Ectodermal cell (in vitro differentiated cells): ENCODE results near the gene LCP2.

ENCODE experiments used
- H3K27ac ChIP-seq: 2 replicates; pipeline ENCODE4 v1.7.0; 2013; ENCODE audit warnings: mild to moderate bottlenecking, low read depth, low read length; ENCODE audit not compliant: insufficient read depth, poor library complexity, severe bottlenecking
- H3K27me3 ChIP-seq: 2 replicates; pipeline ENCODE4 v1.7.0; 2013; ENCODE audit warnings: mild to moderate bottlenecking, low read length; ENCODE audit not compliant: insufficient read depth, control insufficient read depth, poor library complexity, severe bottlenecking
- H3K36me3 ChIP-seq: one replicate; pipeline ENCODE4 v1.7.0; 2013; ENCODE audit warnings: low read length; ENCODE audit not compliant: control insufficient read depth, insufficient read depth
- H3K4me1 ChIP-seq: one replicate; pipeline ENCODE4 v1.7.0; 2013; ENCODE audit warnings: low read length; ENCODE audit not compliant: control insufficient read depth, insufficient read depth
- H3K4me3 ChIP-seq: 2 replicates; pipeline ENCODE4 v1.7.0; 2013; ENCODE audit warnings: low read depth, low read length, control low read depth; ENCODE audit not compliant: insufficient read depth
- H3K9me3 ChIP-seq: 2 replicates; pipeline ENCODE4 v1.7.0; 2013; ENCODE audit warnings: mild to moderate bottlenecking, low read length, moderate library complexity; ENCODE audit not compliant: control insufficient read depth
- WGBS, 2 experiments: methylation state at CpG; one replicate each; pipeline ENCODE4 v1.1.7; 2013; ENCODE audit warnings: missing lambda C conversion rate in 2 of 2; 5-methylcytosine and 5-hydroxymethylcytosine counted together

LCP2 gene

DNA sequence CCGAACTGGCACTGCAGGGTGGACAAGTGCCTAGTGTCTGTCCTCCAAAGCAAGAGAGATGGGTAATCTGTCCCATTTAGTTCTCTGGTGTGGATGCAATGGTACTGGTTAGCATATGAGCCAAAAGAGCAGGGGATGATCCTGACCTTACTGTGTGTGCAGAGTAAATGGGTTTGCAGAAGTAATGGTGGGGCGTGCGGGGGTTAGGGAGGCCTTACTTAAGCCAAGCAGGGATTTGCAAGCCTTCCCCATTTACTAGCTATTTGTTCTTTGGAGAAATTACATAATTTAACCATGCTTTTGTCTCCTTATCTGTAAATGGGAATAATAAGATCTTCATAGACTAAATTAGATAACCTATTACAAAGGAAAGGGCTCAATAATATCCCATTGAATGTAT, 19.9 kb upstream of the LCP2 start:
- Histone ChIP-seq H3K36me3 (no peaks in the 10 kb centered on the region), H3K27ac (no peak overlapping the region), H3K27me3 (no peaks in the 10 kb centered on the region), H3K4me1 (peaks cover 9% of the 10 kb centered on the region), H3K4me3 (no peak overlapping the region), H3K9me3 (no peaks in the 10 kb centered on the region)
- WGBS, 2 experiments: 87 to 97% methylated on average over 3 of the region's 3 CpGs

DNA sequence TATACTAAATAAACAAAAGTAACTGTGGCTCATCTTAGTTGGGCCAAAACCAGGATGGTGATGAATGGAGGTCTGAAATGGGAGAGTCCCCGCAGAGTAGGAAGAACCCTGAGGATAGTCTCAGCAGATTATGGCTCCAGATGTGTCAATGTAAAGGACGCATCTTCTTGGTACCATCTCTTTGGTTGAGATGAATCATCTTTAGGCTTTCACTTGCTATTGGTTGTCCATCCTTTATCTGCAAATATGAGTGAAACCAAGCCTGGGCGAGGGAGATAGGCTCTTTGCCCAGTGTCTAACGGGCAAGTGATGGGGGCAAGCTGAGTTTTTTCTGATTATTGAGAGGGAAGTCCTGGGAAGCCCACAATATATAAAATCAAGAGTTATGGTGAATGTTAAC, 19.4 kb upstream of the LCP2 start:
- WGBS, 2 experiments: 95 to 96% methylated on average over 4 of the region's 4 CpGs
- Histone ChIP-seq H3K9me3 (no peaks in the 10 kb centered on the region), H3K36me3 (no peaks in the 10 kb centered on the region), H3K27ac (no peak overlapping the region), H3K27me3 (no peaks in the 10 kb centered on the region), H3K4me3 (no peak overlapping the region), H3K4me1 (peaks cover 9% of the 10 kb centered on the region)

DNA sequence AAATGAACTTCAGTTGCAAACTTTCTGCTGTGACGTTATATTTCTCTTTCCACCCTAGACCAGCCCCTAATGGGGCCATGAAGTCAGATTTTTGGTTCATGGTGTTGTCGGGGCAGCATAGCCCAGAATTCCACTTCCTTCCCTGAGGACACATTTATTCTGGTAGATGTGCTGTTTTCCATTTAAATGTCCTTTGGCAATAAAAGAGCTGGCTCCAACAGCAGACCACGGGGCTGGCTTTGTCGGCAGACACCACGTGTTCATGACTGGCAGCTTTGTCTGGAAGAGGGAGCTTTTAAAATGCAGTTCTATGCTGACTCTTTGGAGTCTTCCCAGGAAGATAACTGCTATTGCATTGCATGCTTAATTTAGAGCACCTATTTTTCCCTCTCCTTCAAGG, 17.6 kb upstream of the LCP2 start:
- Histone ChIP-seq H3K4me3 (no peak overlapping the region), H3K27ac (no peak overlapping the region), H3K36me3 (no peaks in the 10 kb centered on the region), H3K27me3 (no peaks in the 10 kb centered on the region), H3K9me3 (no peaks in the 10 kb centered on the region), H3K4me1 (peaks cover 9% of the 10 kb centered on the region)
- 58 to 59% methylated on average over 5 of the region's 5 CpGs for WGBS, 2 experiments

DNA sequence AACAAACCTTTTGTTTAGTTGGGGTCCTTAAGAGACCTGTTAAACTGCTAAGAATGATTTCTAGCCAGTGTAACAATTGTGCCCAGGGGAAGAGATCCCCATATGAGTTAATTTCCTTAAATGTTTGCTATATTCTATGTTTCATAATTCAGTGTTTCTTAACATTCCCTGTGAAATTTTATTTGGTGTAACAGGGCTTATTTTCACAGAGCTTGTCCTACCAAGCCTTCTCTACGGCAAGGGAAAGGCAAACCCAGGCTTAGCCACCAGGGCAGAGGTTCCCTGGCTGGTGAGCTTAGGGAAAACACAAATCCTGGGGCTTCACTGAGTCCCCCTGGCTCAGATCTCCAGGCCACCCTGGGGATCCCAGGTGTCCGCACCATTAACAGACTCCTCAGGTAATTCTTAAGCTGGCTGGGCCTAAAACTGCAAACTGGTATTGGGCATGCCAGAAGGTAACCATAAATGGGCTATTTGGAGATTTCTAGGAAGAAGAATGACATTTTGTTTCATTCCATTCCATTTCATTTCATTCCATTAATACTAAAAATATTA, 17.0 kb upstream of the LCP2 start:
- Histone ChIP-seq H3K4me3 (no peak overlapping the region), H3K4me1 (peaks cover 9% of the 10 kb centered on the region), H3K27ac (no peak overlapping the region), H3K27me3 (no peaks in the 10 kb centered on the region), H3K36me3 (no peaks in the 10 kb centered on the region), H3K9me3 (no peaks in the 10 kb centered on the region)
- WGBS, 2 experiments: 72 to 75% methylated on average over 2 of the region's 2 CpGs

- Histone ChIP-seq H3K4me3 (no peak overlapping the region), H3K36me3 (no peaks in the 10 kb centered on the region), H3K4me1 (peaks cover 10% of the 10 kb centered on the region), H3K27me3 (no peaks in the 10 kb centered on the region), H3K27ac (no peak overlapping the region), H3K9me3 (no peaks in the 10 kb centered on the region)
- WGBS, 2 experiments: 97 to 100% methylated on average over 2 of the region's 2 CpGs
Measured at GRCh38 chr5:170313816-170314215, 16.2 kb upstream of the LCP2 start.

DNA sequence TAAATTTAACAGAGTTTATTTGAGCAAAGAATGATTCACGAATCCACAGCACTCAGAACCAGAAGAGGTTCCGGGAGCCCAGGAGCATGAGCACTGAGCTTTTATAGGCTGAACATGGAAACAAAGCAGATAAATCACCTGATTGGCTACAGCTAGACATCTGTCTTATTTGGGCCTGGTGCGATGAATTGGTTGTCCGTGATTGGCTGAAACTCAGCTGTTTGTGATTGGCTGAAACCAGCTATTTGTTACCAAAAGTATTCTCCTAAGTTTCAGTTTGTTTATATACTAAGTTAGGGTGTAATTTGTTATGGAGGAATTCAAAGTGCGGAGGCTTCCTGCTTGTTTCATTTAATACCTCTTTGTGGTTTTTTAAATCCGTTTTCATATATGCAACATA, 15.8 kb upstream of the LCP2 start:
- H3K27me3 ChIP-seq: no peaks in the 10 kb centered on the region
- H3K4me3 ChIP-seq: no peak overlapping the region
- peaks cover 15% of the 10 kb centered on the region for H3K4me1 ChIP-seq
- H3K9me3 ChIP-seq: no peaks in the 10 kb centered on the region
- H3K27ac ChIP-seq: no peak overlapping the region
- H3K36me3 ChIP-seq: no peaks in the 10 kb centered on the region
- 97 to 98% methylated on average over 4 to 6 of the region's 6 CpGs for WGBS, 2 experiments

- Histone ChIP-seq H3K4me3 (no peak overlapping the region), H3K9me3 (no peaks in the 10 kb centered on the region), H3K36me3 (no peaks in the 10 kb centered on the region), H3K27ac (no peak overlapping the region), H3K27me3 (no peaks in the 10 kb centered on the region), H3K4me1 (peaks cover 17% of the 10 kb centered on the region)
- 94% methylated on average over 3 of the region's 3 CpGs for WGBS, 2 experiments
Measured at GRCh38 chr5:170312666-170313065, 15.1 kb upstream of the LCP2 start.

DNA sequence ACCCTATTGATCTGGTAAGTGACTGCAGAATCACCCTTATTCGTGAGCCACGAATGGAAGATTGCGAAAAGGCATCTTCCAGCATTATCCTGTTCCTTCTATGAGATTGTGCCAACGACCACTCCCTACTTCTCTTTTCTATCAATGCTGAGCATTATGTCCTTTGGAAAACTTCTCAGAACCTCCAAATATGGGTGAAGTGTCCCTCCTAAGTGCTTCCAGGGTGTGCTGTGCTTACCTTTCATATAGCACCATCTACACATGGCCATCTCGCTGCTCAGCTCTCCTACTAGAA, 14.7 kb upstream of the LCP2 start:
- WGBS, 2 experiments: 96 to 99% methylated on average over 5 of the region's 5 CpGs
- no peak overlapping the region for H3K4me3 ChIP-seq
- H3K4me1 ChIP-seq: peaks cover 17% of the 10 kb centered on the region
- H3K27ac ChIP-seq: no peak overlapping the region
- no peaks in the 10 kb centered on the region for H3K9me3 ChIP-seq
- H3K36me3 ChIP-seq: no peaks in the 10 kb centered on the region
- H3K27me3 ChIP-seq: no peaks in the 10 kb centered on the region

DNA sequence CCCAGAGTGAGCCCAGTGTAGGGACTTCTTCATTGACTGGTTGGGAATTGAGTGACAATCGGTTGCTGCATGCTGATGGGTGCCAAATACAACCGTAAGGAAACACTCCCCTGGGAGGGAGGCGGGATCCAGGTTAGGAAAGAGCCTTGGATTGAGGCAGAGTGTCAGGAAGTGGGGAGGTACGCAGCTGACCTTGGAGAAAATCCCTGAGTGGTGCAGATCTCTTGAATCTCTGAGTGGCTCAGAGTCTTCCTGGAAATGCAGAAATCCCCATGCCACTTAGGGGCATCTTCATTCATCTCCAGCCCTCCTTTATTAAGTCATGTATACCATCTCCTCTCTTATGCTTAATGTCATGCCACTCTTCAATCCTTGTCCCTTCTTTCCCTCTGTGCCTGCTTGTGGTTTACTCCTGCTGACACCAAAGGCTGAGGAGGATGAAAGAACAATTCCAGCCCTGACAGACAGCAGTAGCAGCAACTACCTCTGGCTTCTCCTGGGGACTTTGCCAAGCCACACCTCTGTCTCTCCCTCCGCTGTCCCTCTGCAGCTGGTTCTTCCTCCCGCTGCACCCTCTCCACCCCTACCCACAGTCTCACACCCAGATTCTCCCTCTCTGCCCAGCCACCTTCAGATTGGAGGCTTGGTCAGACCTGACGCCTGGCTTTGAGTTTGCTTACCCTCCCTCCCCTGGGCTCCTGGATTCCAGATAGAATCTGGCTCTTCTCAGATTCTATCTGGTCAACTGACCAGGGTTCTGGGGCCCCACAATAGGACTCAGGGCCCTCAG, 14.1 kb upstream of the LCP2 start:
- no peaks in the 10 kb centered on the region for H3K9me3 ChIP-seq
- no peaks in the 10 kb centered on the region for H3K36me3 ChIP-seq
- H3K27me3 ChIP-seq: no peaks in the 10 kb centered on the region
- peaks cover 17% of the 10 kb centered on the region for H3K4me1 ChIP-seq
- H3K27ac ChIP-seq: no peak overlapping the region
- no peak overlapping the region for H3K4me3 ChIP-seq
- WGBS, 2 experiments: 89 to 90% methylated on average over 7 of the region's 7 CpGs

DNA sequence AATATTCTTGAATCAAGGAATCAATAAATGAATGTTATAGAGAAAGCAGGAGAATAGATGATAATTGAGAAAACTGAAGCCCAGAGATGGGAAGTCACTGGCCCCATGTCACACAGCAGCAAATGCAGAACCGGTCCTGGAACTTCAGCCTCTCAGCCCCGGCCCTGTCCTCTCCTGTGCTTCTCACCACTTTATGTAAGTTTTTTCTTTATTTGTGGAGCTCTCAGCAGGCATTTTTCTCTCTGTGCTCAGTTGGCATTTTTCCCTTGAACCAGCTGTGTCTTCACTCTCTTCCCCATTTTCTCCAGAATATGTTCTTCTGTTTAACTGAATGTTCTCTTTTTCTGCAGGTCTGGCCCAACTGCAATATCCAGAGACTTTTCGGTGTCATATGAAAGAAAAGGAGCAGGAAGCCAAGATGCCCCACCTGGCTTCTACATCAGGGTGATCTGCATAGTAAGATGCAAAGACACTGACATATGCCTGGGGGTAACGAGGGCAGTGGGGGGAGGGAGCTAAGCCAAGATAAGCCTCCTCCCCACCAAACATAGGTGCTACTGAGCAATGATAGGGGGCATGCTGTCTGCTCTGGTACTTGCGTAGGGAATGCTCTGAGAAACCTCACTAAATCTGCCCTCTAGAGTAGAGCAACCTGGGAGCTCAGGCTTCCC, 12.8 kb upstream of the LCP2 start:
- no peak overlapping the region for H3K4me3 ChIP-seq
- H3K9me3 ChIP-seq: no peaks in the 10 kb centered on the region
- H3K4me1 ChIP-seq: peaks cover 16% of the 10 kb centered on the region
- WGBS, 2 experiments: 87 to 92% methylated on average over 5 of the region's 5 CpGs
- H3K36me3 ChIP-seq: no peaks in the 10 kb centered on the region
- H3K27me3 ChIP-seq: no peaks in the 10 kb centered on the region
- no peak overlapping the region for H3K27ac ChIP-seq
